ENCODE measurements around the gene OSBPL3. TPM values are rescaled to one million over a fixed set of nuclear protein-coding genes. Genes with fewer than 3 reads are reported as not detected.

Gene OSBPL3
- total RNA-seq, 4 donors from 2014 or later, result 1.2 to 9.0 (median 3.5) TPM

DNA sequence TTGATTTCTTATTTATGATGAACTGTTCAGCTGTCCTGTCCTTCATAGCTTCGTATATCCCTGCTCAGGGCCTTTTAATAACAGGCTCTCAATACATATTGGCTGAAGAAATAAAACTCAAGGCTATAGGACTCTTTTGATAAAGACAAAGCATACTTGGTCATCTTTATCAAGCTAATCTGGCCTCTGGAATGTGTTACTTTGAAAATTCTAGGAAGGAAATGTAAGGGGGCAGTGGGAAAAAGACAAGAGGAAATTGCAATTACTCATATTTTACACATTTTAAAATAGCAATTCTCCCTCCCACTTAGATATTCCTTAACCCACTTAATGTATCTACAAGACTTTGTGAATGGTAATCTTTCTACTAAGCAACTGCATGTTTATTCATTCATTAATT is 94.3 kb downstream of the OSBPL3 start:
- Histone ChIP-seq H3K36me3 (no peaks in the 10 kb centered on the region), H3K4me1 (no peaks in the 10 kb centered on the region), H3K27ac (no peak overlapping the region), H3K27me3 (no peaks in the 10 kb centered on the region), H3K4me3 (no peak overlapping the region), H3K9me3 (no peaks in the 10 kb centered on the region)
- intact Hi-C loops (cut with DNase I; ENCODE audit: low total_unique reads), result no loop called here
- no peak for DNase-seq
- TF ChIP-seq, protein P1, sequence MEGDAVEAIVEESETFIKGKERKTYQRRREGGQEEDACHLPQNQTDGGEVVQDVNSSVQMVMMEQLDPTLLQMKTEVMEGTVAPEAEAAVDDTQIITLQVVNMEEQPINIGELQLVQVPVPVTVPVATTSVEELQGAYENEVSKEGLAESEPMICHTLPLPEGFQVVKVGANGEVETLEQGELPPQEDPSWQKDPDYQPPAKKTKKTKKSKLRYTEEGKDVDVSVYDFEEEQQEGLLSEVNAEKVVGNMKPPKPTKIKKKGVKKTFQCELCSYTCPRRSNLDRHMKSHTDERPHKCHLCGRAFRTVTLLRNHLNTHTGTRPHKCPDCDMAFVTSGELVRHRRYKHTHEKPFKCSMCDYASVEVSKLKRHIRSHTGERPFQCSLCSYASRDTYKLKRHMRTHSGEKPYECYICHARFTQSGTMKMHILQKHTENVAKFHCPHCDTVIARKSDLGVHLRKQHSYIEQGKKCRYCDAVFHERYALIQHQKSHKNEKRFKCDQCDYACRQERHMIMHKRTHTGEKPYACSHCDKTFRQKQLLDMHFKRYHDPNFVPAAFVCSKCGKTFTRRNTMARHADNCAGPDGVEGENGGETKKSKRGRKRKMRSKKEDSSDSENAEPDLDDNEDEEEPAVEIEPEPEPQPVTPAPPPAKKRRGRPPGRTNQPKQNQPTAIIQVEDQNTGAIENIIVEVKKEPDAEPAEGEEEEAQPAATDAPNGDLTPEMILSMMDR (IDR thresholded peaks at IDR 0.05), result no peak
- no peak for TF ChIP-seq POLR2A (IDR thresholded peaks at IDR 0.05)

DNA sequence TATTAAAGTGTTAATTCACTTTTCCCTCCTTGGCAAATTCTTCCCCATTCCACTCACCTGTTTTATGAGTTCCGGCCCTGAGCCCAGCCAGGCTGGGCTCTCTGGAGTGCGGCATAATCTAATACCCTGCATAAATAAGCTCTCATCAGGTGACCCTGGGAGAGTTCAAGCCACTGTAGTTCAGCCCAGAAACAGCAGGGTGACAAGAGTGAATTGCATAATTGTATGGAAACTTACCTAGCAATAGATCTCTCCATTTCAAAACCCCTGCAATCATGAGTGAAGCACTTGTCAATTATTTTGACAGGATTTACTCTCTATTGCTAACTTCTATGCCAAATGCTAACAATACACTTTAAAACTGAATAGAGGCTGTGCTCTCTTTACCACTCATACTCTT is 94.7 kb downstream of the OSBPL3 start:
- H3K27me3 ChIP-seq, result no peaks in the 10 kb centered on the region
- H3K36me3 ChIP-seq, result no peaks in the 10 kb centered on the region
- TF ChIP-seq POLR2A (IDR thresholded peaks at IDR 0.05), result no peak
- TF ChIP-seq, protein P1 (IDR thresholded peaks at IDR 0.05), result no peak
- no peak overlapping the region for H3K27ac ChIP-seq
- no peaks in the 10 kb centered on the region for H3K9me3 ChIP-seq
- DNase-seq, result no peak
- no peak overlapping the region for H3K4me3 ChIP-seq
- intact Hi-C loops (cut with DNase I; ENCODE audit: low total_unique reads), result no loop called here
- H3K4me1 ChIP-seq, result no peaks in the 10 kb centered on the region

DNA sequence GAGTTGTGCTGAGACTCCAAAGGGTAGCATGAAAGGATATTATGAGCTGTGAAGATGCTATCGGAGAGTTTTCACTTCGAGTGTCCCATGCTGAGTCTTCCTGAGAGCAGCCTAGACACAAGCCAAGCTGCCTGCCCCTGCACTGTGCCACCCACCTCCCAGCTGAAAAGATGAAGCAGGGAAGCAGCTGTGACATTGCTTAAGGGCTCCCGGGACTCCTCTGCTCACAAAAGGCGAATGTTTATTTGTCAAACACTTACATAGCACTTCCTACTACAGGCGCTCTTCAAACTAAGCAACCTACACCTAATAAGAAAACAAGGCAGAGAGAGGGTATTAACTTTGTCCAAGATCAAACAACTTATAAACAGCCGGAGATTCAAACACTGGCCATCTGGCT is 95.6 kb downstream of the OSBPL3 start:
- H3K9me3 ChIP-seq, result no peaks in the 10 kb centered on the region
- DNase-seq, result no peak
- no peak for TF ChIP-seq POLR2A (IDR thresholded peaks at IDR 0.05)
- TF ChIP-seq, protein P1 (IDR thresholded peaks at IDR 0.05), result no peak
- intact Hi-C loops (cut with DNase I; ENCODE audit: low total_unique reads), result no loop called here
- no peaks in the 10 kb centered on the region for H3K4me1 ChIP-seq
- H3K4me3 ChIP-seq, result no peak overlapping the region
- no peak overlapping the region for H3K27ac ChIP-seq
- H3K36me3 ChIP-seq, result no peaks in the 10 kb centered on the region
- H3K27me3 ChIP-seq, result no peaks in the 10 kb centered on the region

DNA sequence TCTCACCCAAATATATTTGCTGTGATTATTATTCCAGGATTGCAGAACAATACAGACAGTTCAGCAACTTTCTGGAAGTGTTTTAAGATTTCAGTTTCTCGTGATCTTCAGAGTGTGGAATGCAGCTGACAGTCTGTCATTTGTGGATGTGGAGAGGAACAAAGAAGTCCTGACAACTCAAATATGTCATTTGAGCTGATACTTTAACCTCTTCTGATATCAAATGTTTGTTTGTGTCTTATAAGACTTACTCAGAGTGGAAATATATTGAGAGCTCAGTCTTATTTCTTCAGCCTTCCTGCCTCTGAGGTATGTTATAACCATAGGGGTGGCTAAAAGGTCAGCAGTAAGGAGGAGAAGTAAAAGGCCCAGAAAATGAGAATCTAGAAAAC is 96.4 kb downstream of the OSBPL3 start:
- Histone ChIP-seq H3K27ac (no peak overlapping the region), H3K4me1 (no peaks in the 10 kb centered on the region), H3K27me3 (no peaks in the 10 kb centered on the region), H3K4me3 (no peak overlapping the region), H3K36me3 (no peaks in the 10 kb centered on the region), H3K9me3 (no peaks in the 10 kb centered on the region)
- intact Hi-C loops (cut with DNase I; ENCODE audit: low total_unique reads), result no loop called here
- DNase-seq, result no peak
- TF ChIP-seq POLR2A (IDR thresholded peaks at IDR 0.05), result no peak
- TF ChIP-seq, protein P1 (IDR thresholded peaks at IDR 0.05), result no peak

DNA sequence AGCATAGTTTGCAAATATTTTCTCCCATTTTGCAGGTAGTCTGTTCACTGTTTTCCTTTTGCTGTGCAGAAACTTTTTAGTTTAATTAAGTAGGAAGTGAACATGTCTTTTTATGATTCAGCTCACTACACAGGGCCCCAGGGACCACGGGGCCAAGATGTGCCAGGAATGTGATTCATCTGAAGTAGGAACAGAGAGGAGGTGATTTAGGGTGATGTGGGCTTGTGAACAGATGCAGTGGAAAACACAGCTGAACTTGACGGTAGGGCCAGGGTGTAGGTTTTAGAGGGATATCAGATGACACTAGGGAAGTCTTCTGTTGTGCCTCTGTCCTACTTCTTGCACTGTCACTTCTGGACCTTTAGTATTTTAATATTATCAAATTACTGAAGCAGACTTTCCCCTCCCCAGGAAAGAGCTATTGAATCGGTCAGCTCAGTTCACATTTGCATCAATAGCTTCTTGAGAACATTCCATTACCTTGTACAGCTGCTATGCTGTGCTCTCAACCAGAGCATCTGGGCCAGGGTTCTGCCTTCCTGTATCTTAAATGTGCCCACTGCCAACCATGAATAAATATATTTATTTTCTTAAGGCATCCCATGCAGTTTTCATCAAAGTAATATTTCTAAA is 96.9 kb downstream of the OSBPL3 start:
- TF ChIP-seq, protein P1 (IDR thresholded peaks at IDR 0.05), result no peak
- peak in 1 of 2 donors; percentile 32 for DNase-seq
- Histone ChIP-seq H3K27me3 (no peaks in the 10 kb centered on the region), H3K4me3 (no peak overlapping the region), H3K27ac (no peak overlapping the region), H3K9me3 (no peaks in the 10 kb centered on the region), H3K4me1 (no peaks in the 10 kb centered on the region), H3K36me3 (no peaks in the 10 kb centered on the region)
- intact Hi-C loops (cut with DNase I; ENCODE audit: low total_unique reads), result no loop called here

All from uterus (tissue), 4 donors.